GM18507 (cell line): ENCODE results near the gene KY.
"Not testable (repeated sequence)": the region's sequence is repeated elsewhere in the genome, so short reads cannot be mapped to it uniquely, and the experiment has no call there.

ENCODE experiments used
- DNase-seq: peaks from one replicate; pipeline ENCODE4 v3.0.0; 2011; ENCODE audit warnings: low read depth; ENCODE audit not compliant: insufficient read length; ENCODE audit errors: extremely low spot score
- FAIRE-seq: peaks from 2 replicates; lab custom pipeline; 2011; peaks lifted over from hg19 to GRCh38; lab: Jason Lieb, UNC

The KY gene

DNA sequence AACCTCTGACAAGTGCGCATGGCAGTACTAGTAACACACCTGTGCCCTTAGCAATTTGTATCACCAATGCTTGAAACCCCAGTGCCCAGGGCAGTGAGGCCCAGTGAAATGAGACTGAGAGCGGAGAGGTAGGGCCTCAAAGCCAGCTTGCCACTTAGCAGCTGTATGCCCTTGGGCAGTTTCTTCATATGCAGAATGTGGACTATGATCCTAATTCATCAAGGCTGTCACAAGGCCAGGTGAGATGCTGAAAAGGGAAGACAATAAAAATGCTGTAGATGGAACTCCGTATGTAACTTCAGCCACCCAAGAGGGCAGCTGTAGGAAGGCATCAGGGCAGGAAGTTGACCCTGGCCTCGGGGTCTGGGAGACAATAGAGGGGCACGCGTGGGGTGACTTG lies 74.4 kb downstream of the KY start:
- FAIRE-seq = no peak

DNA sequence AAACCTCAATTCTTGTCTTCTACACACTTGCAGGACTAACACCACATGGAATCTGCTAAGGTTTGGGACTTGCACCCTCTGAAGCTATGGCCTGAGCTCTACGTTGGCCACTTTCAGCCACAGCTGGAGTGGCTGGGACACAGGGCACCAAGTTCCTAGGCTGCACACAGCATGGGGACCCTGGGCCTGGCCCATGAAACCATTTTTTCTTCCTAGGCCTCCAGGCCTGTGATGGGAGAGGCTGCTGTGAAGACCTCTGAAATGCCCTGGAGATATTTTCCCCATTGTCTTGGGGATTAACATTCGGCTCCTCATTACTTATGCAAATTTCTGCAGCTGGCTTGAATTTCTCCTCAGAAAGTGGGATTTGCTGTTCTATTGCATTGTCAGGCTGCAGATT lies 80.9 kb downstream of the KY start:
- not testable (repeated sequence) for DNase-seq, FAIRE-seq

More for the DNA sequence above, 74.4 kb downstream of the KY start:
- DNase-seq = no peak

DNA sequence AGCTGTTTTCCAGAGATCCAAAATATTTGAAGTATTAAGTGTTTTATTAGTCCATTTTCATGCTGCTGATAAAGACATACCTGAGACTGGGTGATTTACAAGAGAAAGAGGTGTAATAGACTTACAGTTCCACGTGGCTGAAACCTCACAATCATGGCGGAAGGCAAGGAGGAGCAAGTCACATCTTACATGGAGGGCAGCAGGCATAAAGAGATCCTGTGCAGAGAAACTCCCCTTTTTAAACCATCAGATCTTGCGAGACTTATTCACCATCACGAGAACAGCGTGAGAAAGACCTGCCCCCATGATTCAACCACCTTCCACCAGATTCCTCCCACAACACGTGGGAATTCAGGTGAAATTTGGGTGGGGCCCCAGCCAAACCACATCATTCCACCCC lies 82.0 kb downstream of the KY start:
- FAIRE-seq (no peak), DNase-seq (no peak)

DNA sequence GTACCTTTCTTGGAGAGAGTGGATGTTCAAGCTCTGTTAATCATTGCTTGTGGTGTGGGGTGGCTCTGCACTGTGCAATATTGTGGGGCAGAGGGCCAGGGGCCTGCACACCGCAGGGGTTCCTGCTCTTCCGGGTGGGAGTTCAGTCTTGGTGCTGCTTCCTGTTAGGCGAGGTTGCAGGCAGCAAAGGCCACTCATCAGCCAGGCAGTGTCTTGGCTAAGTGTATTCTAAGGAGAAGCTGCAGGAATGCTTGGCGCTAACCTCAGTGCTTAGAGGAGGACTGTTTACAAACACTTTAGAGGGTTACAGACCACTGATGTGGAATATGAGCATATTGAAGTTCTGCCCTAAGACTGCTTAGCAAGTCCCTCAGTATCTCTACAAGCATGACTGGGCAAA lies 83.2 kb downstream of the KY start:
- no peak for FAIRE-seq
- no peak for DNase-seq

DNA sequence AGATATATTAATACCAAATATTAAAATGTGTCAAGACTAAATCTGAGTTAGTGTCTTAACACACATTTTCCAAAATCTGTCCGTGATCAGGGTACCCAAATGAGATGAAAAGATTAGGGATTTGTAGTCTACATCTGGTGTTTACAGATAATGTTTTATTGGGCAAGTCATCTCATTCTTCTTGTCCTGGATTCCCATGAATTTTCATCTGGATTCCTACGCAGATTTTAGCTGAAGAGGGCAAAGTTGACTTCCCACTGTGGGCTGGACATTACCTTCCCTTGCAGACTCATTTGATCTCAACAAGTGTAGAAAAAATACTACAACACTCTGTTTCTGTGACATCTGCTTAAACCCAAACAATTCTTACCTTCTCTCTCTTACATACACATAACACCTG lies 85.8 kb downstream of the KY start:
- FAIRE-seq = no peak
- DNase-seq = no peak

DNA sequence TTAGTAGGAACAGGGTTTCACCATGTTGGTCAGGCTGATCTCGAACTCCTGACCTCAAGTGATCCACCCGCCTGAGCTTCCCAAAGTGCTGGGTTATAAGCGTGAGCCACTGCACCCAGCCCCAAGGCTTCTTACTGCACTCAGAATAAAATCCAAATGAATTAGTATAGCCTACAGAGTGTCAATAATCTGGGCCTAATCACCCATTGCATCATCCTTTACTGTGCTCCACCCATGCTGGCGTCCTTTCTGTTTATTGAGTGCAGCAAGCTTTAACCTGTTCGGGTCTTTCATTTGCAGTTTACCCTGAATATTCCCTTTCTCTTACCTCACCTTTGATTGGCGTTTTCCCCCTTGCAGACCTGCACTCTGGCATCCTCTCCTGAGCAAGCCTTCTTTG lies 87.2 kb downstream of the KY start:
- no peak for FAIRE-seq
- no peak for DNase-seq

DNA sequence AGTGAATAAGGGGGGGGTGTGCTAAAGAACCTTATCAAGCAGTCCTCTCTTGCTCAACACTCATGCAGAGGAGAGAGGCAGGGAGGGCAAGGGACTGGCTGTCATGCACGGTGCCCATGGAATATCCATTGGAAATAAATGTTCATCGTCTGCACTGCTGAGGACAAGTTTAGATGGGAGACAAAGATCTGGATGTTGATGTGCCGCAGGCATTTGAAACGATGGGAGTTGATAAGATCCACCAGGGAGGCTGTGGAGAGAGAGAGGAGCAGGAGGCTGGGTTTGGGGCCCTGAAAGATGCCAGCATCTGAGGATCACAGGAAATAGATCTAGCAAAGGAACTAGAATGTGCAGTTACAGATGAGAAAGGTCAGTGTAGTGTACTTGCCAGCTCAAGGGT lies 88.8 kb downstream of the KY start:
- no peak for DNase-seq
- FAIRE-seq = no peak

DNA sequence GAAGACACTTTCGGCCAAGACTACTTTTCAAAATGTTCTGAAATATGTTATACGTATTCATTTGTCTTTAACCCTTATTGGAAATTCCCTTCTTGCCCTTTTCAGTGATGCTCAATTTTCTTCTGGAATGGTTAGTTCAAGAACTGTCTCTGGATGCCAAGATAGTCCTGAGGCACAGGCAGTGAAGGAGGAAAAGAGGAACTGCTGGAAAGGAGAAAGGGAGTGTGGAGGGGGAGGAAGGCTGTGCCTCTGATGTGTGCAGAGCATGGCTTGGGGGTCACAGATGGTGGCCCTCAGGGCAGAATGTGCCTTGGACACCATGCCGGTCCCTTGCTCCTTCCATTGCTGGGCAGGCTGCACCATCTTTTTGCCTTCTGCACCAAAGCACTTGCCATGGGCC lies 91.2 kb downstream of the KY start:
- DNase-seq (no peak), FAIRE-seq (no peak)
